H9 (cell line): ENCODE results near the gene TMEM164. TPM values are rescaled to one million over a fixed set of nuclear protein-coding genes. Genes with fewer than 3 reads are reported as not detected.

Source experiments
- DNase-seq: peaks from one replicate; pipeline ENCODE4 v3.0.0-alpha.2; 2017
- H2AFZ ChIP-seq: one replicate; pipeline ENCODE4 v1.6.1; 2013; ENCODE audit warnings: mild to moderate bottlenecking, low read length, control low read depth, moderate library complexity
- H2AK5ac ChIP-seq: 2 replicates; pipeline ENCODE4 v1.6.1; 2013; ENCODE audit warnings: low read length, control low read depth, mixed read lengths; ENCODE audit not compliant: insufficient read length
- H2BK120ac ChIP-seq: one replicate; pipeline ENCODE4 v1.6.1; 2013; ENCODE audit warnings: low read depth, mild to moderate bottlenecking, low read length, control low read depth, inconsistent platforms; ENCODE audit not compliant: poor library complexity, severe bottlenecking
- H2BK12ac ChIP-seq: 2 replicates; pipeline ENCODE4 v1.6.1; 2013; ENCODE audit warnings: low read length, control low read depth, mixed read lengths, low read depth; ENCODE audit not compliant: insufficient read length
- H2BK15ac ChIP-seq: 2 replicates; pipeline ENCODE4 v1.6.1; 2013; ENCODE audit warnings: low read depth, low read length, control low read depth
- H2BK20ac ChIP-seq: one replicate; pipeline ENCODE4 v1.6.1; 2013; ENCODE audit warnings: low read depth, mild to moderate bottlenecking, low read length, control low read depth, inconsistent platforms; ENCODE audit not compliant: poor library complexity, severe bottlenecking
- H2BK5ac ChIP-seq: 2 replicates; pipeline ENCODE4 v1.6.1; 2013; ENCODE audit warnings: low read length, control low read depth, mixed read lengths; ENCODE audit not compliant: insufficient read length
- H3K14ac ChIP-seq: 2 replicates; pipeline ENCODE4 v1.6.1; 2013; ENCODE audit warnings: low read length, control low read depth; ENCODE audit not compliant: insufficient read depth
- H3K18ac ChIP-seq: 2 replicates; pipeline ENCODE4 v1.6.1; 2013; ENCODE audit warnings: low read depth, mild to moderate bottlenecking, mixed read lengths, low read length, control low read depth; ENCODE audit not compliant: insufficient read length
- H3K23ac ChIP-seq: 2 replicates; pipeline ENCODE4 v1.6.1; 2013; ENCODE audit warnings: low read length, control low read depth, mixed read lengths, low read depth; ENCODE audit not compliant: insufficient read length
- H3K23me2 ChIP-seq: 2 replicates; pipeline ENCODE4 v1.6.1; 2013; ENCODE audit warnings: low read depth, mild to moderate bottlenecking, mixed read lengths, low read length, control low read depth; ENCODE audit not compliant: insufficient read length, poor library complexity, severe bottlenecking
- H3K27ac ChIP-seq: 2 replicates; pipeline ENCODE4 v1.5.1; 2013; ENCODE audit warnings: low read length, control low read depth, mixed read lengths, low read depth; ENCODE audit not compliant: insufficient read length
- H3K27me3 ChIP-seq: 2 replicates; pipeline ENCODE4 v1.6.1; 2013; ENCODE audit warnings: low read length, control low read depth, inconsistent platforms; ENCODE audit not compliant: insufficient read depth
- H3K4ac ChIP-seq: 2 replicates; pipeline ENCODE4 v1.6.1; 2013; ENCODE audit warnings: low read depth, mild to moderate bottlenecking, control low read depth, inconsistent platforms, low read length, moderate library complexity
- H3K4me1 ChIP-seq: 2 replicates; pipeline ENCODE4 v1.6.1; 2013; ENCODE audit warnings: low read length, control low read depth, inconsistent platforms; ENCODE audit not compliant: insufficient read depth
- H3K4me2 ChIP-seq: 2 replicates; pipeline ENCODE4 v1.6.1; 2013; ENCODE audit warnings: low read length, control low read depth, mixed read lengths; ENCODE audit not compliant: insufficient read length, insufficient read depth
- H3K56ac ChIP-seq: 2 replicates; pipeline ENCODE4 v1.6.1; 2013; ENCODE audit warnings: low read depth, mild to moderate bottlenecking, mixed read lengths, low read length, control low read depth; ENCODE audit not compliant: insufficient read length
- H3K79me1 ChIP-seq: 2 replicates; pipeline ENCODE4 v1.6.1; 2013; ENCODE audit warnings: low read depth, mild to moderate bottlenecking, moderate library complexity, low read length, control low read depth, inconsistent platforms; ENCODE audit not compliant: insufficient read depth, poor library complexity, severe bottlenecking
- H3K79me2 ChIP-seq: 2 replicates; pipeline ENCODE4 v1.6.1; 2013; ENCODE audit warnings: low read length, control low read depth, inconsistent platforms; ENCODE audit not compliant: insufficient read depth
- H3K9ac ChIP-seq: 2 replicates; pipeline ENCODE4 v1.6.1; 2013; ENCODE audit warnings: low read length, control low read depth, mixed read lengths; ENCODE audit not compliant: insufficient read length; ENCODE audit errors: extremely low read depth
- H3K9me3 ChIP-seq: one replicate; pipeline ENCODE4 v1.6.1; 2013; ENCODE audit warnings: low read depth, low read length, inconsistent platforms; ENCODE audit not compliant: control insufficient read depth
- H3T11ph ChIP-seq: one replicate; pipeline ENCODE4 v1.6.1; 2013; ENCODE audit warnings: mild to moderate bottlenecking, low read length, control low read depth, inconsistent platforms
- H4K20me1 ChIP-seq: one replicate; pipeline ENCODE4 v1.6.1; 2013; ENCODE audit not compliant: control insufficient read depth, insufficient read length, insufficient read depth
- H4K5ac ChIP-seq: 2 replicates; pipeline ENCODE4 v1.6.1; 2013; ENCODE audit warnings: low read depth, mild to moderate bottlenecking, mixed read lengths, low read length, control low read depth; ENCODE audit not compliant: insufficient read length
- H4K8ac ChIP-seq: replicated peaks from 2 replicates; pipeline ENCODE4 v1.6.1; 2013; ENCODE audit warnings: low read length, control low read depth, mixed read lengths, low read depth; ENCODE audit not compliant: insufficient read length
- H4K91ac ChIP-seq: 2 replicates; pipeline ENCODE4 v1.6.1; 2013; ENCODE audit warnings: low read depth, mild to moderate bottlenecking, moderate library complexity, mixed read lengths, low read length, control low read depth; ENCODE audit not compliant: insufficient read length
- H3K27ac Mint-ChIP-seq, 3 experiments: 2 replicates in 2 of 3; 3 replicates in 1 of 3; pipeline ENCODE4 v1.8.0; 2020 to 2021; ENCODE audit warnings: mixed read lengths in 3 of 3, mild to moderate bottlenecking in 1 of 3, moderate library complexity in 1 of 3
- H3K27me3 Mint-ChIP-seq: 2 replicates; pipeline ENCODE4 v1.8.0; 2021; ENCODE audit warnings: low read depth, mild to moderate bottlenecking, moderate library complexity, mixed read lengths
- H3K36me3 Mint-ChIP-seq, 3 experiments: 2 replicates in 2 of 3; 3 replicates in 1 of 3; pipeline ENCODE4 v1.8.0; 2020 to 2021; ENCODE audit warnings: low read depth in 3 of 3, mixed read lengths in 3 of 3; ENCODE audit not compliant: insufficient read depth in 1 of 3
- H3K4me1 Mint-ChIP-seq, 2 experiments: 2 replicates each; pipeline ENCODE4 v1.8.0; 2020; ENCODE audit warnings: mixed read lengths in 2 of 2
- H3K4me3 Mint-ChIP-seq, 2 experiments: 2 replicates in 1 of 2; 3 replicates in 1 of 2; pipeline ENCODE4 v1.8.0; 2020 to 2021; ENCODE audit warnings: mild to moderate bottlenecking in 2 of 2, mixed read lengths in 2 of 2, moderate library complexity in 1 of 2
- H3K9me3 Mint-ChIP-seq, 2 experiments: 2 replicates in 1 of 2; 3 replicates in 1 of 2; pipeline ENCODE4 v1.8.0; 2020; ENCODE audit warnings: mild to moderate bottlenecking in 2 of 2, mixed read lengths in 2 of 2, moderate library complexity in 1 of 2
- CTCF ChIP-seq: fragments of 200-600 bp; sonication (generic); conservative IDR thresholded peaks from 3 replicates; pipeline ENCODE4 v1.8.0; 2021; ENCODE audit warnings: antibody characterized with exemption, mild to moderate bottlenecking
- WGBS: extraction: QIAGEN DNeasy Blood & Tissue Kit; methylation state at CpG from one replicate; pipeline ENCODE4 v1.1.7; 2013; ENCODE audit warnings: missing lambda C conversion rate, low lambda C conversion rate, mixed read lengths; ENCODE audit not compliant: insufficient read length; ENCODE audit errors: extremely low coverage; 5-methylcytosine and 5-hydroxymethylcytosine counted together
- total RNA-seq: library from RNA; stranded (reverse); gene quantifications from 2 replicates; pipeline ENCODE4 v1.2.1, GENCODE V29; 2021

Gene TMEM164
- total RNA-seq, 1 experiment from 2014 or later: 30.4 TPM

GRCh38 chrX:110086916-110087484 lies 84.1 kb downstream of the TMEM164 start:
- H3K79me2 ChIP-seq: no peaks in the 10 kb centered on the region
- no peaks in the 10 kb centered on the region for H3K4me1 Mint-ChIP-seq
- H3K4ac ChIP-seq: no peak overlapping the region
- H3K14ac ChIP-seq: no peak overlapping the region
- H3K4me2 ChIP-seq: no peak overlapping the region
- TF ChIP-seq CTCF: no peak
- no peaks in the 10 kb centered on the region for H3K79me1 ChIP-seq
- no peak overlapping the region for H3K56ac ChIP-seq
- H4K20me1 ChIP-seq: no peaks in the 10 kb centered on the region
- no peaks in the 10 kb centered on the region; the same call in 1 of the 2 replicates for H3K27me3 Mint-ChIP-seq
- no peak overlapping the region for H3T11ph ChIP-seq
- H3K23me2 ChIP-seq: no peaks in the 10 kb centered on the region
- H3K4me3 Mint-ChIP-seq: no peak overlapping the region
- no peak overlapping the region for H4K5ac ChIP-seq
- no peak overlapping the region for H2BK12ac ChIP-seq
- no CpG with 5 or more reads among the region's 2 CpGs for WGBS
- peaks cover 0 to 7% (median 5%) of the 10 kb centered on the region in 3 experiments; a peak in 4 of 7 replicates for H3K36me3 Mint-ChIP-seq
- no peak overlapping the region for H4K8ac ChIP-seq
- no peaks in the 10 kb centered on the region for H3K9me3 Mint-ChIP-seq
- no peak overlapping the region for H2AFZ ChIP-seq
- no peaks in the 10 kb centered on the region for H3K4me1 ChIP-seq
- H3K9ac ChIP-seq: no peak overlapping the region
- no peak overlapping the region for H3K23ac ChIP-seq
- no peak overlapping the region for H3K18ac ChIP-seq
- H3K9me3 ChIP-seq: no peaks in the 10 kb centered on the region
- H3K27me3 ChIP-seq: no peaks in the 10 kb centered on the region
- H3K27ac Mint-ChIP-seq: no peak overlapping the region
- H2BK20ac ChIP-seq: no peak overlapping the region
- H3K27ac ChIP-seq: no peak overlapping the region
- no peak overlapping the region for H2BK15ac ChIP-seq
- H4K91ac ChIP-seq: no peak overlapping the region
- H2AK5ac ChIP-seq: no peak overlapping the region
- no peak overlapping the region for H2BK5ac ChIP-seq
- H2BK120ac ChIP-seq: no peak overlapping the region
- DNase-seq: no peak
